Transverse colon (tissue), 4 donors: ENCODE data around the gene NPFF. TPM values are rescaled to one million over a fixed set of nuclear protein-coding genes. Genes with fewer than 3 reads are reported as not detected.

Source experiments
- DNase-seq: peaks from one replicate; pipeline ENCODE4 v3.0.0-alpha.2; 2019
- H3K27ac ChIP-seq, 4 donors: fragments of 200-600 bp; sonication (generic); 2 replicates each; pipeline ENCODE4 v1.5.1; 2016 to 2018; ENCODE audit warnings: inconsistent platforms in 4 of 4
- H3K27me3 ChIP-seq: fragments of 200-600 bp; sonication (generic); 2 replicates; pipeline ENCODE4 v1.5.1; 2017; ENCODE audit warnings: inconsistent platforms
- H3K36me3 ChIP-seq, 4 donors: fragments of 200-600 bp; sonication (generic); 2 replicates each; pipeline ENCODE4 v1.5.1; 2017 to 2019; ENCODE audit warnings: inconsistent platforms in 4 of 4
- H3K4me1 ChIP-seq, 4 donors: fragments of 200-600 bp; sonication (generic); 2 replicates each; pipeline ENCODE4 v1.5.1; 2017 to 2020; ENCODE audit warnings: inconsistent platforms in 4 of 4
- H3K4me3 ChIP-seq, 4 donors: fragments of 200-600 bp; sonication (generic); 1 replicate in 1 of 4; 2 replicates in 3 of 4; pipeline versions ENCODE4 v1.5.1 to v1.6.1; 2017 to 2019; ENCODE audit warnings: inconsistent platforms in 4 of 4
- H3K9me3 ChIP-seq, 2 donors: fragments of 200-600 bp; sonication (generic); 2 replicates each; pipeline ENCODE4 v1.5.1; 2017 to 2019; ENCODE audit warnings: inconsistent platforms in 2 of 2
- CTCF ChIP-seq, 5 experiments: fragments of 200-600 bp in 3 of 5; fragments of 450-650 bp in 2 of 5; sonication (generic) in 3 of 5; IDR thresholded peaks; 1 replicate in 2 of 5; 2 replicates in 3 of 5; pipeline ENCODE4 v1.5.1; 2016 to 2017; ENCODE audit warnings: antibody characterized with exemption in 5 of 5, inconsistent platforms in 3 of 5, mild to moderate bottlenecking in 2 of 5, moderate library complexity in 1 of 5
- EP300 ChIP-seq: sonication (generic); formaldehyde crosslinking; IDR thresholded peaks from one replicate; pipeline ENCODE4 v1.6.1; 2017; ENCODE audit warnings: antibody characterized with exemption, low read depth
- POLR2A ChIP-seq: fragments of 450-650 bp; IDR thresholded peaks from one replicate; pipeline ENCODE4 v1.6.1; 2016; ENCODE audit warnings: antibody characterized with exemption, mild to moderate bottlenecking, moderate library complexity
- POLR2AphosphoS5 ChIP-seq, 3 donors: sonication (generic); formaldehyde crosslinking; IDR thresholded peaks; one replicate each; pipeline ENCODE4 v1.6.1; 2016; ENCODE audit warnings: antibody characterized with exemption in 3 of 3
- WGBS, 2 donors: methylation state at CpG; one replicate each; pipeline ENCODE4 v1.1.5; 2018; ENCODE audit warnings: low coverage in 1 of 2; 5-methylcytosine and 5-hydroxymethylcytosine counted together
- in situ Hi-C, 4 donors: fragments of 200-750 bp; cut with MboI; loops; one replicate each; pipeline versions ENCODE4 v1.15.0 to v1.15.1; 2017; ENCODE audit warnings: low sequenced_read_pairs in 3 of 4, low pct_ligation_motif_present in 1 of 4, low pct_unique_long_range_greater_than_20kb in 1 of 4
- intact Hi-C: fragments of 100-400 bp; cut with DNase I; formaldehyde crosslinking; loops from one replicate; pipeline ENCODE4 v1.15.1; 2023; ENCODE audit warnings: low total_unique reads
- total RNA-seq, 4 donors: library from RNA; depleted of rRNA; stranded (reverse); fragments of >200 nt; gene quantifications; one replicate each; pipeline ENCODE4 v1.1.0, GENCODE V29; 2016

The NPFF gene
- total RNA-seq, 4 donors from 2014 or later: not detected

GRCh38 chr12:53502983-53503728 lies 4.1 kb downstream of the NPFF start:
- no peak for DNase-seq
- TF ChIP-seq EP300 (no peak), CTCF (IDR thresholded peaks at IDR 0.05) (no peak), POLR2AphosphoS5 (IDR thresholded peaks at IDR 0.05) (no peak), POLR2A (no peak)
- H3K9me3 ChIP-seq: no peaks in the 10 kb centered on the region
- in situ Hi-C loops: loop anchor here in 1 of 4 donors (10.0 kb wide), 1 partner anchor 158 kb away; no protein-coding TSS in a partner anchor
- no peaks in the 10 kb centered on the region for H3K27me3 ChIP-seq
- peak overlapping the region in 1 of 4 donors; percentile 14 for H3K27ac ChIP-seq
- WGBS, 2 donors: 81 to 83% methylated on average over 5 to 7 of the region's 10 CpGs
- H3K4me1 ChIP-seq: peaks cover 13 to 31% (median 25%) of the 10 kb centered on the region in 4 donors
- H3K36me3 ChIP-seq: no peaks in the 10 kb centered on the region
- no peak overlapping the region for H3K4me3 ChIP-seq
- intact Hi-C loops: loop anchor here (10.0 kb wide), 1 partner anchor 158 kb away; no protein-coding TSS in a partner anchor

GRCh38 chr12:53502331-53502730 lies 5.0 kb downstream of the NPFF start:
- intact Hi-C loops: loop anchor here (10.0 kb wide), 1 partner anchor 158 kb away; no protein-coding TSS in a partner anchor

GRCh38 chr12:53501615-53502181 lies 5.6 kb downstream of the NPFF start:
- intact Hi-C loops (loop anchor here (2.0 to 10.0 kb wide), 2 partner anchors 51 to 157 kb away; no protein-coding TSS in a partner anchor), in situ Hi-C loops (loop anchor here in 1 of 4 donors (10.0 kb wide), 1 partner anchor 157 kb away; no protein-coding TSS in a partner anchor)
- H3K9me3 ChIP-seq: no peaks in the 10 kb centered on the region
- H3K4me3 ChIP-seq: peak overlapping the region; percentile 53 to 78 (median 64)
- no peaks in the 10 kb centered on the region for H3K27me3 ChIP-seq
- DNase-seq: no peak
- 75 to 93% methylated on average over 3 to 10 of the region's 10 CpGs for whole genome bisulfite sequencing, 2 donors
- H3K4me1 ChIP-seq: peaks cover 13 to 38% (median 26%) of the 10 kb centered on the region in 4 donors
- no peaks in the 10 kb centered on the region for H3K36me3 ChIP-seq
- peak overlapping the region; percentile 90 to 99 (median 98) for H3K27ac ChIP-seq
- TF ChIP-seq EP300 (no peak), POLR2A (no peak), CTCF (IDR thresholded peaks at IDR 0.05) (no peak), POLR2AphosphoS5 (IDR thresholded peaks at IDR 0.05) (no peak)

More at GRCh38 chr12:53502331-53502730, 5.0 kb downstream of the NPFF start:
- in situ Hi-C loops: loop anchor here in 1 of 4 donors (10.0 kb wide), 1 partner anchor 158 kb away; no protein-coding TSS in a partner anchor
- H3K36me3 ChIP-seq: no peaks in the 10 kb centered on the region
- no peaks in the 10 kb centered on the region for H3K27me3 ChIP-seq
- DNase-seq: no peak
- H3K4me3 ChIP-seq: peak overlapping the region in 1 of 4 donors; percentile 67
- TF ChIP-seq POLR2A (no peak), POLR2AphosphoS5 (IDR thresholded peaks at IDR 0.05) (no peak), EP300 (no peak), CTCF (IDR thresholded peaks at IDR 0.05) (no peak)
- peaks cover 13 to 33% (median 25%) of the 10 kb centered on the region in 4 donors for H3K4me1 ChIP-seq
- no peaks in the 10 kb centered on the region for H3K9me3 ChIP-seq
- peak overlapping the region; percentile 90 to 99 (median 98) for H3K27ac ChIP-seq
- WGBS, 2 donors: 60 to 74% methylated on average over 5 to 9 of the region's 9 CpGs
